ENCODE results near the gene MEIOB.

Gene MEIOB

DNA sequence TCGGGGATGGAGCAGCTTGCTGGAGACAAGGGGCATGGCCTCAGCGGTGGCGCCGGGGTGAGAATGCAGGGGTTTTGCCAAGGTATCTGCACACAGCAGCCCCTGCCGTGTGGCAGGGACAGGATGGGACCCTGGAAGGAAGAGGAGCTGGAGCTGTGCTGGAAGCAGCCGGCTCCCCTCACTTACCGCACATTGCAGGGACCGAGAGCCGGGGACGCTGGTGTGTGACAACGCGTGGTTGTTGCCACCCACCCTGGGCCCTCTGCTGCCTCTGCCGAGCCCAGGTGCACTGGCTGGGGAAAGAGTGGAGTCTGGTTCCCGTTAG is 86.2 kb downstream of the MEIOB start:
- no peak for DNase-seq

GRCh38 chr16:1784977-1785845 is 86.8 kb downstream of the MEIOB start:
- no peak for DNase-seq

Measured in CD4-positive, alpha-beta T cell treated with Interferon alpha-2 for 1 hour (primary cell).